IMR-90 (cell line): ENCODE data around the gene TNKS1BP1.

Source experiments
- CEBPB ChIP-seq: IDR thresholded peaks from 2 replicates; pipeline ENCODE4 v1.6.1; 2012; ENCODE audit warnings: low read depth, low read length, improper control_type of control experiment
- CHD1 ChIP-seq: IDR thresholded peaks from 2 replicates; pipeline ENCODE4 v1.6.1; 2012; ENCODE audit warnings: low read depth, low read length, improper control_type of control experiment
- ELK1 ChIP-seq: fragments of 150-350 bp; IDR thresholded peaks from 2 replicates; pipeline ENCODE4 v1.6.1; 2016; ENCODE audit warnings: low read depth, mild to moderate bottlenecking, low read length, moderate library complexity, borderline replicate concordance
- MAZ ChIP-seq: IDR thresholded peaks from 2 replicates; pipeline ENCODE4 v1.6.1; 2012; ENCODE audit warnings: low read depth, mild to moderate bottlenecking, low read length, improper control_type of control experiment, moderate library complexity, borderline replicate concordance
- NFE2L2 ChIP-seq: fragments of 150-350 bp; IDR thresholded peaks from 2 replicates; pipeline ENCODE4 v1.6.1; 2016; ENCODE audit warnings: low read depth, mild to moderate bottlenecking, low read length
- POLR2A ChIP-seq: IDR thresholded peaks from 2 replicates; pipeline ENCODE4 v1.6.1; 2012; ENCODE audit warnings: mild to moderate bottlenecking, low read depth, low read length
- RAD21 ChIP-seq: IDR thresholded peaks from 2 replicates; pipeline ENCODE4 v1.6.1; 2012; ENCODE audit warnings: low read length, improper control_type of control experiment
- RCOR1 ChIP-seq: IDR thresholded peaks from 2 replicates; pipeline ENCODE4 v1.6.1; 2012; ENCODE audit warnings: mild to moderate bottlenecking, low read length, improper control_type of control experiment; ENCODE audit not compliant: insufficient replicate concordance
- RFX5 ChIP-seq: IDR thresholded peaks from 2 replicates; pipeline ENCODE4 v1.8.0; 2012; ENCODE audit warnings: low read depth, mild to moderate bottlenecking, low read length, moderate library complexity
- SMC3 ChIP-seq: fragments of 150-350 bp; IDR thresholded peaks from 2 replicates; pipeline ENCODE4 v1.6.1; 2016; ENCODE audit warnings: low read depth, mild to moderate bottlenecking, antibody characterized with exemption, low read length, moderate library complexity
- TF ChIP-seq, protein P1 (sequence below): conservative IDR thresholded peaks from 2 replicates; pipeline ENCODE4 v1.5.1; 2012; ENCODE audit warnings: mild to moderate bottlenecking, low read depth, low read length, improper control_type of control experiment
- TF ChIP-seq, protein P2 (sequence below): fragments of 150-350 bp; IDR thresholded peaks from 2 replicates; pipeline ENCODE4 v1.6.1; 2017; ENCODE audit warnings: mild to moderate bottlenecking, antibody characterized with exemption, low read length, low read depth

GRCh38 chr11:57302489-57302888 is 22.3 kb downstream of the TNKS1BP1 start:
- TF ChIP-seq, protein P1, sequence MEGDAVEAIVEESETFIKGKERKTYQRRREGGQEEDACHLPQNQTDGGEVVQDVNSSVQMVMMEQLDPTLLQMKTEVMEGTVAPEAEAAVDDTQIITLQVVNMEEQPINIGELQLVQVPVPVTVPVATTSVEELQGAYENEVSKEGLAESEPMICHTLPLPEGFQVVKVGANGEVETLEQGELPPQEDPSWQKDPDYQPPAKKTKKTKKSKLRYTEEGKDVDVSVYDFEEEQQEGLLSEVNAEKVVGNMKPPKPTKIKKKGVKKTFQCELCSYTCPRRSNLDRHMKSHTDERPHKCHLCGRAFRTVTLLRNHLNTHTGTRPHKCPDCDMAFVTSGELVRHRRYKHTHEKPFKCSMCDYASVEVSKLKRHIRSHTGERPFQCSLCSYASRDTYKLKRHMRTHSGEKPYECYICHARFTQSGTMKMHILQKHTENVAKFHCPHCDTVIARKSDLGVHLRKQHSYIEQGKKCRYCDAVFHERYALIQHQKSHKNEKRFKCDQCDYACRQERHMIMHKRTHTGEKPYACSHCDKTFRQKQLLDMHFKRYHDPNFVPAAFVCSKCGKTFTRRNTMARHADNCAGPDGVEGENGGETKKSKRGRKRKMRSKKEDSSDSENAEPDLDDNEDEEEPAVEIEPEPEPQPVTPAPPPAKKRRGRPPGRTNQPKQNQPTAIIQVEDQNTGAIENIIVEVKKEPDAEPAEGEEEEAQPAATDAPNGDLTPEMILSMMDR = no peak
- no peak for TF ChIP-seq NFE2L2
- TF ChIP-seq MAZ = no peak
- no peak for TF ChIP-seq POLR2A
- no peak for TF ChIP-seq ELK1
- no peak for TF ChIP-seq CEBPB
- TF ChIP-seq, protein P2, sequence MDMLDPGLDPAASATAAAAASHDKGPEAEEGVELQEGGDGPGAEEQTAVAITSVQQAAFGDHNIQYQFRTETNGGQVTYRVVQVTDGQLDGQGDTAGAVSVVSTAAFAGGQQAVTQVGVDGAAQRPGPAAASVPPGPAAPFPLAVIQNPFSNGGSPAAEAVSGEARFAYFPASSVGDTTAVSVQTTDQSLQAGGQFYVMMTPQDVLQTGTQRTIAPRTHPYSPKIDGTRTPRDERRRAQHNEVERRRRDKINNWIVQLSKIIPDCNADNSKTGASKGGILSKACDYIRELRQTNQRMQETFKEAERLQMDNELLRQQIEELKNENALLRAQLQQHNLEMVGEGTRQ = no peak
- TF ChIP-seq RAD21 = no peak
- no peak for TF ChIP-seq SMC3
- no peak for TF ChIP-seq CHD1
- no peak for TF ChIP-seq RFX5
- no peak for TF ChIP-seq RCOR1
